Measurements from ENCODE around the gene RPL7L1.
"Not testable (repeated sequence)": the region's sequence is repeated elsewhere in the genome, so short reads cannot be mapped to it uniquely, and the experiment has no call there.

Gene RPL7L1

GRCh38 chr6:42901538-42901957 lies 22.1 kb downstream of the RPL7L1 start:
- Mint-ChIP-seq H3K4me3 (no peak overlapping the region), H3K9me3 (no peaks in the 10 kb centered on the region), H3K4me1 (ENCODE audit: low read depth) (peaks cover 21% of the 10 kb centered on the region), H3K27me3 (no peaks in the 10 kb centered on the region), H3K27ac (no peak overlapping the region), H3K36me3 (ENCODE audit: low read depth) (no peaks in the 10 kb centered on the region)
- intact Hi-C loops (cut with micrococcal nuclease): loop anchor here (2.0 to 5.0 kb wide), 2 partner anchors 121 to 241 kb away; partner anchors contain the start of gene RRP36

GRCh38 chr6:42902429-42903263 lies 23.2 kb downstream of the RPL7L1 start:
- intact Hi-C loops (cut with micrococcal nuclease): loop anchor here (5.0 kb wide), 1 partner anchor 120 kb away; the partner anchor contains the start of gene RRP36
- not testable (repeated sequence) for H3K36me3 Mint-ChIP-seq (ENCODE audit: low read depth); H3K27me3 Mint-ChIP-seq; H3K9me3 Mint-ChIP-seq; H3K27ac Mint-ChIP-seq; H3K4me3 Mint-ChIP-seq
- H3K4me1 Mint-ChIP-seq (ENCODE audit: low read depth): peaks cover 21% of the 10 kb centered on the region

GRCh38 chr6:42904467-42904866 lies 25.1 kb downstream of the RPL7L1 start:
- Mint-ChIP-seq H3K36me3 (ENCODE audit: low read depth) (no peaks in the 10 kb centered on the region), H3K27ac (no peak overlapping the region), H3K4me1 (ENCODE audit: low read depth) (peaks cover 21% of the 10 kb centered on the region), H3K27me3 (no peaks in the 10 kb centered on the region), H3K9me3 (no peaks in the 10 kb centered on the region), H3K4me3 (no peak overlapping the region)
- intact Hi-C loops (cut with micrococcal nuclease): loop anchor here (5.0 kb wide), 1 partner anchor 118 kb away; the partner anchor contains the start of gene RRP36

- Mint-ChIP-seq H3K4me1 (ENCODE audit: low read depth) (peaks cover 16% of the 10 kb centered on the region), H3K9me3 (no peaks in the 10 kb centered on the region), H3K4me3 (no peak overlapping the region), H3K27me3 (peaks cover 12% of the 10 kb centered on the region), H3K27ac (no peak overlapping the region), H3K36me3 (ENCODE audit: low read depth) (no peaks in the 10 kb centered on the region)
- intact Hi-C loops (cut with micrococcal nuclease): no loop called here
Observed at GRCh38 chr6:42907336-42907735, 27.9 kb downstream of the RPL7L1 start.

GRCh38 chr6:42909835-42910234 lies 30.4 kb downstream of the RPL7L1 start:
- H3K9me3 Mint-ChIP-seq: no peaks in the 10 kb centered on the region
- no peak overlapping the region for H3K4me3 Mint-ChIP-seq
- H3K27ac Mint-ChIP-seq: no peak overlapping the region
- no peaks in the 10 kb centered on the region for H3K36me3 Mint-ChIP-seq (ENCODE audit: low read depth)
- peaks cover 16% of the 10 kb centered on the region for H3K27me3 Mint-ChIP-seq
- intact Hi-C loops (cut with micrococcal nuclease): no loop called here
- peaks cover 6% of the 10 kb centered on the region for H3K4me1 Mint-ChIP-seq (ENCODE audit: low read depth)

- Mint-ChIP-seq H3K9me3 (no peaks in the 10 kb centered on the region), H3K4me1 (ENCODE audit: low read depth) (peaks cover 6% of the 10 kb centered on the region), H3K27ac (no peak overlapping the region), H3K4me3 (peak overlapping the region; percentile 4), H3K36me3 (ENCODE audit: low read depth) (no peaks in the 10 kb centered on the region), H3K27me3 (peaks cover 21% of the 10 kb centered on the region)
- intact Hi-C loops (cut with micrococcal nuclease): no loop called here
Observed at GRCh38 chr6:42911171-42912021, 32.0 kb downstream of the RPL7L1 start.

GRCh38 chr6:42914546-42914945 lies 35.1 kb downstream of the RPL7L1 start:
- Mint-ChIP-seq H3K27ac (no peak overlapping the region), H3K4me3 (no peak overlapping the region), H3K27me3 (peaks cover 21% of the 10 kb centered on the region), H3K9me3 (no peaks in the 10 kb centered on the region), H3K36me3 (ENCODE audit: low read depth) (no peaks in the 10 kb centered on the region), H3K4me1 (ENCODE audit: low read depth) (peaks cover 6% of the 10 kb centered on the region)
- intact Hi-C loops (cut with micrococcal nuclease): no loop called here

GRCh38 chr6:42915732-42916131 lies 36.3 kb downstream of the RPL7L1 start, which contains the start of gene PTCRA:
TSS of gene PTCRA (plus strand) at chr6:42916053. CDS start at chr6:42916070, 17 bp downstream.
- Mint-ChIP-seq H3K4me3 (no peak within 1 kb of the TSS), H3K27me3 (peaks cover 21% of the 10 kb centered on the region), H3K36me3 (ENCODE audit: low read depth) (no peaks in the 10 kb centered on the region), H3K9me3 (no peaks in the 10 kb centered on the region), H3K4me1 (ENCODE audit: low read depth) (peaks cover 6% of the 10 kb centered on the region), H3K27ac (no peak within 1 kb of the TSS)
- intact Hi-C loops (cut with micrococcal nuclease): no loop called here

- intact Hi-C loops (cut with micrococcal nuclease): no loop called here
- Mint-ChIP-seq H3K27me3 (peaks cover 17% of the 10 kb centered on the region), H3K4me1 (ENCODE audit: low read depth) (peaks cover 3% of the 10 kb centered on the region), H3K36me3 (ENCODE audit: low read depth) (no peaks in the 10 kb centered on the region), H3K27ac (no peak overlapping the region), H3K9me3 (no peaks in the 10 kb centered on the region), H3K4me3 (no peak overlapping the region)
Observed at GRCh38 chr6:42916288-42916687, 36.9 kb downstream of the RPL7L1 start.

- H3K27ac Mint-ChIP-seq: peak overlapping the region; percentile 24
- intact Hi-C loops (cut with micrococcal nuclease): no loop called here
Observed at GRCh38 chr6:42921801-42922200, 42.4 kb downstream of the RPL7L1 start.

GRCh38 chr6:42923666-42924065 lies 44.2 kb downstream of the RPL7L1 start:
- H3K4me3 Mint-ChIP-seq: peak overlapping the region; percentile 34
- H3K27ac Mint-ChIP-seq: peak overlapping the region; percentile 64
- intact Hi-C loops (cut with micrococcal nuclease): no loop called here
- no peaks in the 10 kb centered on the region for H3K36me3 Mint-ChIP-seq (ENCODE audit: low read depth)
- H3K9me3 Mint-ChIP-seq: no peaks in the 10 kb centered on the region
- no peaks in the 10 kb centered on the region for H3K27me3 Mint-ChIP-seq
- peaks cover 52% of the 10 kb centered on the region for H3K4me1 Mint-ChIP-seq (ENCODE audit: low read depth)

More at GRCh38 chr6:42921801-42922200, 42.4 kb downstream of the RPL7L1 start:
- no peaks in the 10 kb centered on the region for H3K36me3 Mint-ChIP-seq (ENCODE audit: low read depth)
- no peaks in the 10 kb centered on the region for H3K9me3 Mint-ChIP-seq
- H3K4me3 Mint-ChIP-seq: no peak overlapping the region
- H3K27me3 Mint-ChIP-seq: no peaks in the 10 kb centered on the region
- H3K4me1 Mint-ChIP-seq (ENCODE audit: low read depth): peaks cover 41% of the 10 kb centered on the region

GRCh38 chr6:42925248-42925857 lies 45.9 kb downstream of the RPL7L1 start:
- intact Hi-C loops (cut with micrococcal nuclease): no loop called here
- H3K4me3 Mint-ChIP-seq: no peak overlapping the region
- peaks cover 63% of the 10 kb centered on the region for H3K4me1 Mint-ChIP-seq (ENCODE audit: low read depth)
- H3K9me3 Mint-ChIP-seq: no peaks in the 10 kb centered on the region
- peaks cover 11% of the 10 kb centered on the region for H3K36me3 Mint-ChIP-seq (ENCODE audit: low read depth)
- peak overlapping the region; percentile 45 for H3K27ac Mint-ChIP-seq
- H3K27me3 Mint-ChIP-seq: no peaks in the 10 kb centered on the region

GRCh38 chr6:42928986-42929820 lies 49.8 kb downstream of the RPL7L1 start, which contains the start of gene CNPY3:
TSS of gene CNPY3 (plus strand) at chr6:42929480. CDS start at chr6:42929571, 91 bp downstream.
- H3K4me1 Mint-ChIP-seq (ENCODE audit: low read depth): peaks cover 76% of the 10 kb centered on the region
- H3K27ac Mint-ChIP-seq: peak within 1 kb of the TSS; percentile 98
- no peaks in the 10 kb centered on the region for H3K27me3 Mint-ChIP-seq
- peaks cover 46% of the 10 kb centered on the region for H3K36me3 Mint-ChIP-seq (ENCODE audit: low read depth)
- intact Hi-C loops (cut with micrococcal nuclease): no loop called here
- H3K4me3 Mint-ChIP-seq: peak within 1 kb of the TSS; percentile 96
- H3K9me3 Mint-ChIP-seq: no peaks in the 10 kb centered on the region

All from dendritic cell treated with granulocyte-macrophage colony-stimulating factor and Interleukin-4, amounts not matched to agents 40 ng/mL and 50 ng/mL, for 4 days (primary cell).